ENCODE data around the gene CUX1. TPM values are rescaled to one million over a fixed set of nuclear protein-coding genes. Genes with fewer than 3 reads are reported as not detected.

CUX1 gene
- total RNA-seq, 1 donor from 2014 or later: 101 TPM

DNA sequence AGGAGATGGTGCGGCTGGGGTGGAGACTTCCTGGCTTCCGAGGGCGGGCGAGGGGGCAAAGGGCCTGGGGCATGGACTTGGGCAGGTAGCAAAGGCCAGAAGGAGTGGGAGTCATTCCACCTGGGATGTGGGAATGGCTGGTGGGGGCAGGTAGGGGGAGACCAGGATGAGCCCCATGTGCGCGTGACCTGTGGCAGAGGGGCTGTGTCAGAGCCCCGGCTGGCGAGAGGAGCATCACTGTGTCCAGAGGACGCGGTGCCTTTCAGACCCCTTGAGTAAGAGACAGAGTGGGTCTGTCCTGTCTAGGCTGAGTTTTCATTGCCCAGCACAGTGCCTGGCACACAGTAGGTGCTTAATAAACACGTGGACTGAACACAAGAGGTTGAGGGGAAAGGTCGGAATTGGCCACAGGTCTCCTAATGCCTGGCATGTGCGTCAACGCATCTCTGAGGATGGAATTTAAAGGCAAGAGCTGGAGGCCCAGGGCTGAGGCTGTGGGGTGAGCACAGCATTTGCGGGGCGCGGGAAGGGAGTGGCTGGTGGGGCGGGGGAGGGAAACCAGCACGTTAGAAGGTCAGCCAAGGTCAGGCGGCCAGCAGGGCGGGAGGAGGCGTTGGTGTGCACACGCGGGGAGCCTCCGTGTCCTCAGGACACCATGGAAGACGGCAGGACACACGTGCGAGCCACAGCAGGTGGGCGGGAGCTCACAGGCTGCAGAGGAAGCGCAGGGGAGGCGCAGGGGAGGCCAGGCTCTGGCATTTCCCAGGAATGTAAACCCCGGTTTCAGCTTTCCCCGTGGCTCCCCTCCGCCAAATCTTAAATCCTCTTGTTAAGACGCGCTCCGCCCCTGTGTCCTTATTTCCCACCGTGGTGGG, 51.8 kb downstream of the CUX1 start:
- TF ChIP-seq, protein P1, sequence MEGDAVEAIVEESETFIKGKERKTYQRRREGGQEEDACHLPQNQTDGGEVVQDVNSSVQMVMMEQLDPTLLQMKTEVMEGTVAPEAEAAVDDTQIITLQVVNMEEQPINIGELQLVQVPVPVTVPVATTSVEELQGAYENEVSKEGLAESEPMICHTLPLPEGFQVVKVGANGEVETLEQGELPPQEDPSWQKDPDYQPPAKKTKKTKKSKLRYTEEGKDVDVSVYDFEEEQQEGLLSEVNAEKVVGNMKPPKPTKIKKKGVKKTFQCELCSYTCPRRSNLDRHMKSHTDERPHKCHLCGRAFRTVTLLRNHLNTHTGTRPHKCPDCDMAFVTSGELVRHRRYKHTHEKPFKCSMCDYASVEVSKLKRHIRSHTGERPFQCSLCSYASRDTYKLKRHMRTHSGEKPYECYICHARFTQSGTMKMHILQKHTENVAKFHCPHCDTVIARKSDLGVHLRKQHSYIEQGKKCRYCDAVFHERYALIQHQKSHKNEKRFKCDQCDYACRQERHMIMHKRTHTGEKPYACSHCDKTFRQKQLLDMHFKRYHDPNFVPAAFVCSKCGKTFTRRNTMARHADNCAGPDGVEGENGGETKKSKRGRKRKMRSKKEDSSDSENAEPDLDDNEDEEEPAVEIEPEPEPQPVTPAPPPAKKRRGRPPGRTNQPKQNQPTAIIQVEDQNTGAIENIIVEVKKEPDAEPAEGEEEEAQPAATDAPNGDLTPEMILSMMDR (IDR thresholded peaks at IDR 0.05): no peak

DNA sequence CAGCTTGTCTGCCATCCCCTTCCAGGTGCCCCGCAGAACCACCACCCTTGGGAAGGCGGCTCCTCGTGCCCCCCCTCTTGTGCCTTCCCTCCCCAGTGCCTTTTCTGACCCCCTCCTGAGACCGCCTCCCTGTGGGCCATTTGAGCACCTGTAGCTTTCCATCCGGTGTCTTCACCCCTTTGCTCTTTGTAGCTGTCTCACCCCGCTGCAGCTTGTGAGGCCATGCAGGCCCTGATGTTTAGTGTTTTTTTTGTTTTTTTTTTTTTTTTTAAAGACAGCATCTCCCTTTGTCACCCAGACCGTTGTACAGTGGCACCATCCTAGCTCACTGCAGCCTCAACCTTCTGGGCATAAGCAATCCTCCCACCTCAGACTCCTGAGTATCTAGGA, 52.5 kb downstream of the CUX1 start:
- intact Hi-C loops (cut with DNase I): no loop called here
- H3K4me3 ChIP-seq: no peak overlapping the region
- H3K27ac ChIP-seq: no peak overlapping the region
- H3K36me3 ChIP-seq: no peaks in the 10 kb centered on the region
- TF ChIP-seq, protein P1 (IDR thresholded peaks at IDR 0.05): no peak
- DNase-seq (ENCODE audit: low spot score in 2 of 2): no peak
- no peaks in the 10 kb centered on the region for H3K9me3 ChIP-seq
- peaks cover 0 to 7% of the 10 kb centered on the region in 2 donors for H3K4me1 ChIP-seq
- H3K27me3 ChIP-seq: no peaks in the 10 kb centered on the region

More for the DNA sequence above, 51.8 kb downstream of the CUX1 start:
- peaks cover 0 to 7% of the 10 kb centered on the region in 2 donors for H3K4me1 ChIP-seq
- H3K4me3 ChIP-seq: no peak overlapping the region
- no peak overlapping the region for H3K27ac ChIP-seq
- no peaks in the 10 kb centered on the region for H3K9me3 ChIP-seq
- intact Hi-C loops (cut with DNase I): no loop called here
- no peaks in the 10 kb centered on the region for H3K27me3 ChIP-seq
- H3K36me3 ChIP-seq: no peaks in the 10 kb centered on the region
- no peak for DNase-seq (ENCODE audit: low spot score in 2 of 2)

GRCh38 chr7:101870361-101871062, 53.1 kb downstream of the CUX1 start:
- no peak overlapping the region for H3K27ac ChIP-seq
- peaks cover 0 to 9% of the 10 kb centered on the region in 2 donors for H3K4me1 ChIP-seq
- no peak overlapping the region for H3K4me3 ChIP-seq

GRCh38 chr7:101871351-101871750, 53.9 kb downstream of the CUX1 start:
- H3K4me1 ChIP-seq: peaks cover 0 to 9% of the 10 kb centered on the region in 2 donors

More at GRCh38 chr7:101870361-101871062, 53.1 kb downstream of the CUX1 start:
- DNase-seq (ENCODE audit: low spot score in 2 of 2): no peak
- Histone ChIP-seq H3K36me3 (no peaks in the 10 kb centered on the region), H3K9me3 (no peaks in the 10 kb centered on the region), H3K27me3 (no peaks in the 10 kb centered on the region)
- intact Hi-C loops (cut with DNase I): no loop called here
- TF ChIP-seq, protein P1 (IDR thresholded peaks at IDR 0.05): no peak

GRCh38 chr7:101874028-101874427, 56.6 kb downstream of the CUX1 start:
- Histone ChIP-seq H3K9me3 (no peaks in the 10 kb centered on the region), H3K4me3 (no peak overlapping the region), H3K27ac (no peak overlapping the region), H3K4me1 (peaks cover 0 to 2% of the 10 kb centered on the region in 2 donors), H3K27me3 (no peaks in the 10 kb centered on the region), H3K36me3 (no peaks in the 10 kb centered on the region)
- DNase-seq (ENCODE audit: low spot score in 2 of 2): no peak
- TF ChIP-seq, protein P1 (IDR thresholded peaks at IDR 0.05): no peak
- intact Hi-C loops (cut with DNase I): no loop called here

More at GRCh38 chr7:101871351-101871750, 53.9 kb downstream of the CUX1 start:
- Histone ChIP-seq H3K27me3 (no peaks in the 10 kb centered on the region), H3K36me3 (no peaks in the 10 kb centered on the region), H3K4me3 (no peak overlapping the region), H3K9me3 (no peaks in the 10 kb centered on the region), H3K27ac (no peak overlapping the region)
- TF ChIP-seq, protein P1 (IDR thresholded peaks at IDR 0.05): no peak
- intact Hi-C loops (cut with DNase I): no loop called here
- DNase-seq (ENCODE audit: low spot score in 2 of 2): no peak
